ENCODE data around the gene RAB11B. TPM values are rescaled to one million over a fixed set of nuclear protein-coding genes. Genes with fewer than 3 reads are reported as not detected.

Gene RAB11B
- total and polyA plus RNA-seq, 2 of the 13 experiments (the other 11 are each of a cell fraction or from before 2014, with no cell fraction given) = 6.0 to 28.4 TPM

- 0 out of 2 replicates have a peak, but pooled peaks have one; percentile 39 for TF ChIP-seq UBTF (CRISPR knock-in tag; IDR thresholded peaks at IDR 0.05)
- TF ChIP-seq ZNF609 (CRISPR knock-in tag; IDR thresholded peaks at IDR 0.05; ENCODE audit: borderline replicate concordance) = peak; percentile 91
- TF ChIP-seq, protein P1, sequence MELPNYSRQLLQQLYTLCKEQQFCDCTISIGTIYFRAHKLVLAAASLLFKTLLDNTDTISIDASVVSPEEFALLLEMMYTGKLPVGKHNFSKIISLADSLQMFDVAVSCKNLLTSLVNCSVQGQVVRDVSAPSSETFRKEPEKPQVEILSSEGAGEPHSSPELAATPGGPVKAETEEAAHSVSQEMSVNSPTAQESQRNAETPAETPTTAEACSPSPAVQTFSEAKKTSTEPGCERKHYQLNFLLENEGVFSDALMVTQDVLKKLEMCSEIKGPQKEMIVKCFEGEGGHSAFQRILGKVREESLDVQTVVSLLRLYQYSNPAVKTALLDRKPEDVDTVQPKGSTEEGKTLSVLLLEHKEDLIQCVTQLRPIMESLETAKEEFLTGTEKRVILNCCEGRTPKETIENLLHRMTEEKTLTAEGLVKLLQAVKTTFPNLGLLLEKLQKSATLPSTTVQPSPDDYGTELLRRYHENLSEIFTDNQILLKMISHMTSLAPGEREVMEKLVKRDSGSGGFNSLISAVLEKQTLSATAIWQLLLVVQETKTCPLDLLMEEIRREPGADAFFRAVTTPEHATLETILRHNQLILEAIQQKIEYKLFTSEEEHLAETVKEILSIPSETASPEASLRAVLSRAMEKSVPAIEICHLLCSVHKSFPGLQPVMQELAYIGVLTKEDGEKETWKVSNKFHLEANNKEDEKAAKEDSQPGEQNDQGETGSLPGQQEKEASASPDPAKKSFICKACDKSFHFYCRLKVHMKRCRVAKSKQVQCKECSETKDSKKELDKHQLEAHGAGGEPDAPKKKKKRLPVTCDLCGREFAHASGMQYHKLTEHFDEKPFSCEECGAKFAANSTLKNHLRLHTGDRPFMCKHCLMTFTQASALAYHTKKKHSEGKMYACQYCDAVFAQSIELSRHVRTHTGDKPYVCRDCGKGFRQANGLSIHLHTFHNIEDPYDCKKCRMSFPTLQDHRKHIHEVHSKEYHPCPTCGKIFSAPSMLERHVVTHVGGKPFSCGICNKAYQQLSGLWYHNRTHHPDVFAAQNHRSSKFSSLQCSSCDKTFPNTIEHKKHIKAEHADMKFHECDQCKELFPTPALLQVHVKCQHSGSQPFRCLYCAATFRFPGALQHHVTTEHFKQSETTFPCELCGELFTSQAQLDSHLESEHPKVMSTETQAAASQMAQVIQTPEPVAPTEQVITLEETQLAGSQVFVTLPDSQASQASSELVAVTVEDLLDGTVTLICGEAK (IDR thresholded peaks at IDR 0.05) = no peak
- TF ChIP-seq, protein P1 (CRISPR knock-in tag; IDR thresholded peaks at IDR 0.05) = peak; percentile 68
- no peak for TF ChIP-seq ZNF546 (CRISPR knock-in tag; conservative IDR thresholded peaks at IDR 0.05)
- TF ChIP-seq PHF8 (CRISPR knock-in tag; IDR thresholded peaks at IDR 0.05) = peak; percentile 40
- peak; percentile 98 for TF ChIP-seq FOXA3 (CRISPR knock-in tag; IDR thresholded peaks at IDR 0.05)
- TF ChIP-seq ZNF639 (CRISPR knock-in tag; conservative IDR thresholded peaks at IDR 0.05) = 0 out of 2 replicates have a peak, but pooled peaks have one; percentile 30
- TF ChIP-seq FOXP1 (IDR thresholded peaks at IDR 0.05) = peak; percentile 87
- TF ChIP-seq FOXP1 (CRISPR knock-in tag; IDR thresholded peaks at IDR 0.05) = peak; percentile 99
Measured at GRCh38 chr19:8373867-8374813, 16.0 kb upstream of the RAB11B start (continued).
